Astrocyte of the hippocampus (primary cell): ENCODE data around the gene PGAP3.

Experiments
- DNase-seq: peaks from one replicate; pipeline ENCODE4 v3.0.0; 2011; ENCODE audit warnings: low read depth, low spot score

The PGAP3 gene

GRCh38 chr17:39660397-39661385 lies 27.2 kb downstream of the PGAP3 start:
- DNase-seq: no peak

DNA sequence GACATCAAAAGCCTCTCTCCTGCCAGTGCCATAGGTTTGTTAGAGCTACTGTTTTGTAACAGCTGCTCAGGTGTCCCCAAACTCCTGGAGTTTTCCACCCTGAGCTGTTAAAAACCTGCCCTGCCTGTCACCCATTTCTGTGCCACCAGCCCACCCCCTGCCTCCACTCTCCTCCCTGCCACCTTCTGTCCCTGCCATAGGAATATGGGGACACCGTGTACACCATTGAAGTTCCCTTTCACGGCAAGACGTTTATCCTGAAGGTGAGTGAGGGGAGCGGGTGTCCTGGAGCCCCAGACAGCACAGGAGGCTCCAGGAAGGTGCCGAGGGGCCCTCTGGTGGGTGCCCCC lies 27.9 kb downstream of the PGAP3 start:
- DNase-seq: no peak

GRCh38 chr17:39659279-39660010 lies 28.4 kb downstream of the PGAP3 start:
- DNase-seq: no peak

DNA sequence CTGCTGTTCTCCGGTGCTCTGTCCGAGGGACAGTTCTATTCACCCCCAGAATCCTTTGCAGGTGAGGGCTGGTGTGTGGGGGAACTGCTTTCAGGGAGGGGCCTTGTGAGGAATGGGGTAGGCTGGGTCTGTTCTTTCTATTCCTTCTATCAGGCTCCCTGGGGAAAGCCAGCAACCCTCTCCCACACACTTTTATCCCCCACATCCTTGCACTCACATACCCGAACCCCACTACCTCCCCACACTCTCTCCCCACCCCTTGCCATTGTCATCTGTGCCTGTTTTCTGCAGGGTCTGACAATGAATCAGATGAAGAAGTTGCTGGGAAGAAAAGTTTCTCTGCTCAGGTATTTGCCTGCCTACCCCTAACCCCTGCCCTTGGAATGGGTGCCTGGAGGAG lies 29.1 kb downstream of the PGAP3 start:
- DNase-seq: no peak

- DNase-seq: no peak
Observed at GRCh38 chr17:39658346-39658745, 29.5 kb downstream of the PGAP3 start.

DNA sequence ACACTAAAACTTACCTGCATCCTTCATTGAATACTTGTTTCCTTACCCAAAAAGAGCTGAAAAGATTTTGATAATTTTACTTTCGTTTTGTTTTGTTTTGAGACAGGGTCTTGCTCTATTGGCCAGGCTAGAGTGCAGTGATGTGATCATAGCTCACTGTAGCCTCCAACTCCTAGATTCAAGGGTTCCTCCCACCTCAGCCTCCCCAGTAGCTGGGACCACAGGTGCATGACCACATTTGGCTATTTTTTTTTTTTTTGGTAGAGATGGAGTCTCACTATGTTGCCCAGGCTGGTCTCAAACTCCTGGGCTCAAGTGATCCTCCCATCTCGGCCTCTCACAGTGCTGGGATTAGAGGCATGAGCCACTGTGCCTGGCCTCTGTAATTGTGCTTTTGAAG lies 32.8 kb downstream of the PGAP3 start:
- DNase-seq: no peak

- DNase-seq: peak; percentile 40
Observed at GRCh38 chr17:39653662-39654331, 34.1 kb downstream of the PGAP3 start.

DNA sequence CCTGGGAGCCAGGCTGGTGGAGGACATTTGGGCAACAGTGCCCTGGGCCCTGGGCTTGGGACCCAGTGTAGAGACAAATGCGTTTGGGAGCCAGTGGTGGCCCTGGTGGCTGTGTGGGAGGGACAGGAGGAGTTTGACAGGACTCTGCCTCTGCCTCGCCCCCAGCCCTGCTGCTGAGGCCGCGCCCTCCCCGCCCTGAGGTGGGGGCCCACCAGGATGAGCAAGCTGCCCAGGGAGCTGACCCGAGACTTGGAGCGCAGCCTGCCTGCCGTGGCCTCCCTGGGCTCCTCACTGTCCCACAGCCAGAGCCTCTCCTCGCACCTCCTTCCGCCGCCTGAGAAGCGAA lies 34.6 kb downstream of the PGAP3 start:
- DNase-seq: no peak

- peak; percentile 39 for DNase-seq
Observed at GRCh38 chr17:39652587-39653315, 35.1 kb downstream of the PGAP3 start.

- DNase-seq: no peak
Observed at GRCh38 chr17:39651923-39652586, 35.8 kb downstream of the PGAP3 start.

GRCh38 chr17:39650121-39650579 lies 37.7 kb downstream of the PGAP3 start:
- no peak for DNase-seq

DNA sequence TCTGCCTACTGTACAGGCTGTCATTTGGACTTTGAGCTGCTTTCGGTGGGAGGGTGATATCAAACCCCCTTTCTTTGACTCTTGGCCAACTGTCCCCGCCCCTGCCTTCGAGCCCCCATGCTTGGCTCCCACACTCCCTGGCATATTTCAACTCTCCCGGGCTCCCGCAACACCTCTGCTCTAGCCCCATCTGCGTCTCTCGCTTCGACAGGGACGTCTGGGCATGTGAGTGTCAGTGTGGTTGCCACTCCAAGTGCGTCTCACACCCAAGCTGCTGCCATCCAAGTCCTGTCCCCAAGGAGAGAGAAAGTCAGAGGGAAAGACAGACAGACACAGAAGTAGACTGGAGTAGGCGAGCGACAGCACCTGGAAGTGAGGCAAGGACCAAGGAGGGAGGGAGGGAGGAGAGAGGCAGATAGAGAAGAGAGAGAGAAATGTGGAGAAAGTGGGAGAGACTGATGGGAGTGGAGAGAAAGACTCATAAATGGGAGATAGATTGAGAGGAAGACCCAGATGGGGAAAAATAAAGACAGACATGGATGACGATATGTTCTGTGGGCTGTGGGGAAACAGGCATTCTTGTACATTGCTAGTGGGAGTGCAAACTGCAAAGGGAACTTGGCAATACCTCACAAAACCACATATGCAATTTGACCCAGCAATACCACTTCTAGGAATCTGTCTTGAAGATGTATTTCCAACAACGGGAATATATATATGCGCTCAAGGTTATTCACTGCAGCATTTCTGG lies 39.1 kb downstream of the PGAP3 start:
- DNase-seq: peak; percentile 34

GRCh38 chr17:39647256-39647655 lies 40.6 kb downstream of the PGAP3 start:
- no peak for DNase-seq

DNA sequence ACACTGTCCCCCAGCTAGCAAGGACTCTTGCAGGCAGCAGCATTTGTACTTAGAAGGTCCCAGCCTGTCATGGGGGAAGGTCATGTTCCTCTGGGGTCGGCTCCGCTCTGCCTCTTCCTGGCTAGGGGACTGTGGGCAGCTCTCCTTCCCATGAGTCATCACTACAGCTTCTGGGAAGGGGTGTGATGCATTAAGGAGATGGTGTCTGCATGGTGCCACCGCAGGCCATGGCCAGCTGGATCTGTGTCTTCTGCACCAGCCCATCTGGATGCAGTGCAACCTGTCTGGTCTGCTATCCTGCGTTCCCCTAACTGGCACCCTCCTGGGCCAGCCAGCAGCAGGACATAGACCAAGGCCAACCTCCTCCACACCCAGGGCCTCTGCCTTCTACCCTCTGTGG lies 44.6 kb downstream of the PGAP3 start:
- DNase-seq: peak; percentile 40

DNA sequence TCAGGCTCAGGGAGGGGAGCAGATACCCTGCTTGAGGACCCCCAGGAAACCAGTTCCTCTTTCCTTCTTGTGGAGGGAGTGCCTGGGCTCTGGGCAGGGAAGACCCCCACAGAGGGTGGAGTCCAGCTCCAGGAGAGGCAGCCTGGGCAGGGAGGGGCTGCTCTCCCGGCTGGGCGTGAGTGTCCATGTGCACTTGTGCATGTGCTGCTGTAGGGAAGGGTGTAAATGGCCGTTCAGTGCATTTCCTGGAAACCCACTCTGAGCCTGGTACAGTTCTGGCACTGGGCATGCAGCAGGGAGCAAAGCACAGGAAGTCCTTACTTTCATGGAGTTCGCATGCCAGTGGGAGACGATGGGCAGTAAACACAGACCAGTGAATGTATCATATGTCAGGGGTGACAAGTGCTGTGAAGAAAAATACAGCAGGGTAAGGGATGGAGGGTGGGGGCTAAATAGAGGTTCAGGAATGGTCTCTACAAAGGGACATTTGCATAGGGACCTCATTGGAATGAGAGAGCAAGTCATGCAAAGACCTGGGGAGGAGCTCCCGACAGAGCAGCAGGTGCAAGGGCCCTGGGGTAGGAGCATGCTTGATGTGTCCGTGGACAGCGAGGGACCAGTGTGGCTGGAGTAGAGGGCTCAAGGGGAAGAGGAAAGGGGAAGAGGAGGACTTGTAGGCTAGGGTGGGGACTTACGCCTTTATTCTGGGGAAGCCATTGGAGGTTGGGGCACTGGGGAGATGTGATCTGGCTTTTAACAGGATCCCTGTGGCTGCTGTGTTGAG lies 45.4 kb downstream of the PGAP3 start:
- no peak for DNase-seq

DNA sequence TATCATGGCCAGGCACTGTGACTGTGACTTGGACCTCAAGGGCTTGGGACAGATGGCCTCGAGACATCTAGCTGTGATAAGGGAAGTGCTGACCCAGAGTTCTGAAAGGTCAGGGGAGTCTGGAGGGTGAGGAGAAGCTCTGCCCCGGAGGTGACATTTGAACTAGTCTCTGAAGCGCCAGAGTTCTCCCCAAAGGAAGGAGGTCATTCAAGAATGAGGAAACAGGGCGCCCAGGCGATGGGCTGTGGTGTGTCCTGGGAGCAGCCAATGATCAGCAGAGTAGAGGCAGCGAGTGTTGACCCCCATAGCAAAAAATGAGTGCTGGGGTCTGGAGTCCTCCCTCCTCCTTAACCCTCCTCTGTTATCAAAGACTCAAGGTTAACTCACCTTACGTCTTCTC lies 46.0 kb downstream of the PGAP3 start:
- no peak for DNase-seq

DNA sequence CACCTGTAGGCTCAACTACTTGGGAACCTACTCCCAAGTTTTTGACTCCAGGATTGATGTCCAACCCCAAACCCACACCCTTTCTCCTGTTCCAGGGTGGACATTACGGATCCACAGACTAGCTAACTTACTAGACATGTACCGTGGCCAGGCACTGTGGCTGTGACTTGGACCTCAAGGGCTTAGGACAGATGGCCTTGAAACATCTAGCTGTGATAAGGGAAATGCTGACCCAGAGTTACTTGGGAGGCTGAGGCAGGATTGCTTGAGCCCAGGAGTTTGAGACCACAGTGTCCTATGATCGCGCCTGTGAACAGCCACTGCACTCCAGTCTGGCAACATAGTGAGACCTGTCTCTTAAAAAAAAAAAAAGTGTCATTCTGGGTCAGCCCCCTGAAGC lies 46.8 kb downstream of the PGAP3 start:
- DNase-seq: no peak

- DNase-seq: no peak
Observed at GRCh38 chr17:39640591-39641031, 47.2 kb downstream of the PGAP3 start.
